Neural crest cell (in vitro differentiated cells): Measurements from ENCODE around the gene C6orf15. TPM values are rescaled to one million over a fixed set of nuclear protein-coding genes. Genes with fewer than 3 reads are reported as not detected.
"Not testable (repeated sequence)": the region's sequence is repeated elsewhere in the genome, so short reads cannot be mapped to it uniquely, and the experiment has no call there.

ENCODE experiments used
- DNase-seq: peaks from one replicate; pipeline ENCODE4 v3.0.0; 2021; ENCODE audit warnings: low read depth, mixed read lengths, low spot score
- H3K27ac Mint-ChIP-seq: one replicate; pipeline ENCODE4 v1.8.0; 2021; ENCODE audit warnings: mild to moderate bottlenecking, mixed read lengths; ENCODE audit not compliant: unreplicated experiment
- H3K27me3 Mint-ChIP-seq: 2 replicates; pipeline ENCODE4 v1.8.0; 2021; ENCODE audit warnings: low read depth, mild to moderate bottlenecking, mixed read lengths
- H3K36me3 Mint-ChIP-seq: 2 replicates; pipeline ENCODE4 v1.8.0; 2021; ENCODE audit warnings: low read depth, mild to moderate bottlenecking, mixed read lengths
- H3K4me1 Mint-ChIP-seq: 2 replicates; pipeline ENCODE4 v1.8.0; 2021; ENCODE audit warnings: mixed read lengths
- H3K4me3 Mint-ChIP-seq: one replicate; pipeline ENCODE4 v1.8.0; 2021; ENCODE audit warnings: mild to moderate bottlenecking, mixed read lengths
- H3K9me3 Mint-ChIP-seq: 2 replicates; pipeline ENCODE4 v1.8.0; 2021; ENCODE audit warnings: mixed read lengths
- total RNA-seq: library from RNA; stranded (reverse); gene quantifications from 2 replicates; pipeline ENCODE4 v1.2.1, GENCODE V29; 2021
- TF ChIP-seq, protein P1 (sequence below): fragments of 200-600 bp; sonication (generic); conservative IDR thresholded peaks from 2 replicates; pipeline ENCODE4 v1.5.0; 2021; ENCODE audit warnings: antibody characterized with exemption, mild to moderate bottlenecking

The C6orf15 gene
- total RNA-seq, 1 donor from 2014 or later, result not detected

GRCh38 chr6:31075528-31075927 is 36.8 kb downstream of the C6orf15 start:
- Mint-ChIP-seq H3K27ac (no peak overlapping the region), H3K9me3 (no peaks in the 10 kb centered on the region), H3K4me3 (no peak overlapping the region), H3K36me3 (no peaks in the 10 kb centered on the region), H3K27me3 (no peaks in the 10 kb centered on the region), H3K4me1 (peaks cover 5% of the 10 kb centered on the region)
- no peak for DNase-seq
- TF ChIP-seq, protein P1, sequence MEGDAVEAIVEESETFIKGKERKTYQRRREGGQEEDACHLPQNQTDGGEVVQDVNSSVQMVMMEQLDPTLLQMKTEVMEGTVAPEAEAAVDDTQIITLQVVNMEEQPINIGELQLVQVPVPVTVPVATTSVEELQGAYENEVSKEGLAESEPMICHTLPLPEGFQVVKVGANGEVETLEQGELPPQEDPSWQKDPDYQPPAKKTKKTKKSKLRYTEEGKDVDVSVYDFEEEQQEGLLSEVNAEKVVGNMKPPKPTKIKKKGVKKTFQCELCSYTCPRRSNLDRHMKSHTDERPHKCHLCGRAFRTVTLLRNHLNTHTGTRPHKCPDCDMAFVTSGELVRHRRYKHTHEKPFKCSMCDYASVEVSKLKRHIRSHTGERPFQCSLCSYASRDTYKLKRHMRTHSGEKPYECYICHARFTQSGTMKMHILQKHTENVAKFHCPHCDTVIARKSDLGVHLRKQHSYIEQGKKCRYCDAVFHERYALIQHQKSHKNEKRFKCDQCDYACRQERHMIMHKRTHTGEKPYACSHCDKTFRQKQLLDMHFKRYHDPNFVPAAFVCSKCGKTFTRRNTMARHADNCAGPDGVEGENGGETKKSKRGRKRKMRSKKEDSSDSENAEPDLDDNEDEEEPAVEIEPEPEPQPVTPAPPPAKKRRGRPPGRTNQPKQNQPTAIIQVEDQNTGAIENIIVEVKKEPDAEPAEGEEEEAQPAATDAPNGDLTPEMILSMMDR, result no peak

DNA sequence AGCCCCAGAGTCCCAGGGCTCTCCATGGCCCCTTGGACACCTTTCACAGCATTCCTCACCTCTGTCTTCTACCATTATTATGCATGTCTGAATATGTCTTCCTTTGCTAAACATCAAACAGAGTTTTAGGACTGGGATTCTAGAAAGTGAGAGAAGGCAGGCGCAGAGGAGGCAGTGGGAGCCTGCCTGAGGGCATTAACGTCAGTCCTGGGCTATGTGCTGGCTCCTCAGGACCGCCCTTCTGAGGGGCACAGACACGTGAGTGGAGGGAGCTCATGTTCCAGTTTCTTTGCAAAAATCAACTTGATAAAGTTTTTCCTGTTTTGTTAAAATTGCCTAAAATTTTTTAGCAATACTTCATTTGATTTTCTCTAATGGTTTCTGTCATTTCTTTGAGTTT is 38.0 kb downstream of the C6orf15 start:
- TF ChIP-seq, protein P1, result no peak
- H3K4me1 Mint-ChIP-seq, result peaks cover 7% of the 10 kb centered on the region
- no peaks in the 10 kb centered on the region for H3K36me3 Mint-ChIP-seq
- H3K4me3 Mint-ChIP-seq, result no peak overlapping the region
- H3K27ac Mint-ChIP-seq, result no peak overlapping the region
- H3K9me3 Mint-ChIP-seq, result no peaks in the 10 kb centered on the region
- no peak for DNase-seq
- H3K27me3 Mint-ChIP-seq, result no peaks in the 10 kb centered on the region

- H3K27ac Mint-ChIP-seq, result no peak overlapping the region
These were observed 41.6 kb downstream of the C6orf15 start for GRCh38 chr6:31070711-31071197.

DNA sequence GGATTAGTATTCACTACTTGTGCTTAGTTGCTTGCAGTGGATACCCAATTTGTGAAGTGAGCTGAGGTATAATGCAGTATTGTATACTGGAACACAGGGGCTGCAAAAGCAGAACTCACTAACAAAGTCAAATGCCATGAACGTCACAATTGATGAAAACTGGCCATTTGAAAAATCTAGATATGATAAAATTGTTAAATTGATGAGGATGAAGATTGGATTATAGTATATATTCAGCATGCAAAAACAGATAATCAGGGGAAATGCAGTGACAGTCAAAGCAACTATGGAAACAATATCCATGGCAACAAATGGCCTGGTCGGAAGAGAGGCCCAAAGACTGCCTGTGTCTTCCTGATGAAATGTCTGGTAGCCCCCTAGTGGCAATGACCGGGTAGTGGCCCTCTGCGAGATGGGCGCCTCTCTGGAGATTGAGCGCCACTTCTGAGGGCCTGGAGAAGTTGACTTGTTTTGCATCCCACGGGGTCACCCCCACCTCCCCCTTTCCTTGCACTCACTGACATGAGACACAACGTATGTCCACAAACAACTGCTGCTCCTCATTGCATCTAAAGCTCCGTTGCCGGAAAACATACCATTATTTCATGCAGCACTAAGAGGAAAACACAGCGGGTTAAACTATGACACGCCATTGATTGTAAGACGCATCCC is 43.6 kb downstream of the C6orf15 start:
- Mint-ChIP-seq H3K27me3 (no peaks in the 10 kb centered on the region), H3K4me3 (no peak overlapping the region), H3K27ac (no peak overlapping the region), H3K9me3 (no peaks in the 10 kb centered on the region), H3K36me3 (no peaks in the 10 kb centered on the region), H3K4me1 (peaks cover 15% of the 10 kb centered on the region)
- peak; percentile 76 for DNase-seq
- TF ChIP-seq, protein P1, result peak; percentile 95

More at GRCh38 chr6:31070711-31071197, 41.6 kb downstream of the C6orf15 start:
- TF ChIP-seq, protein P1, result peak; percentile 75
- Mint-ChIP-seq H3K4me3 (no peak overlapping the region), H3K36me3 (no peaks in the 10 kb centered on the region), H3K27me3 (no peaks in the 10 kb centered on the region), H3K4me1 (peaks cover 15% of the 10 kb centered on the region), H3K9me3 (no peaks in the 10 kb centered on the region)
- DNase-seq, result peak; percentile 29

DNA sequence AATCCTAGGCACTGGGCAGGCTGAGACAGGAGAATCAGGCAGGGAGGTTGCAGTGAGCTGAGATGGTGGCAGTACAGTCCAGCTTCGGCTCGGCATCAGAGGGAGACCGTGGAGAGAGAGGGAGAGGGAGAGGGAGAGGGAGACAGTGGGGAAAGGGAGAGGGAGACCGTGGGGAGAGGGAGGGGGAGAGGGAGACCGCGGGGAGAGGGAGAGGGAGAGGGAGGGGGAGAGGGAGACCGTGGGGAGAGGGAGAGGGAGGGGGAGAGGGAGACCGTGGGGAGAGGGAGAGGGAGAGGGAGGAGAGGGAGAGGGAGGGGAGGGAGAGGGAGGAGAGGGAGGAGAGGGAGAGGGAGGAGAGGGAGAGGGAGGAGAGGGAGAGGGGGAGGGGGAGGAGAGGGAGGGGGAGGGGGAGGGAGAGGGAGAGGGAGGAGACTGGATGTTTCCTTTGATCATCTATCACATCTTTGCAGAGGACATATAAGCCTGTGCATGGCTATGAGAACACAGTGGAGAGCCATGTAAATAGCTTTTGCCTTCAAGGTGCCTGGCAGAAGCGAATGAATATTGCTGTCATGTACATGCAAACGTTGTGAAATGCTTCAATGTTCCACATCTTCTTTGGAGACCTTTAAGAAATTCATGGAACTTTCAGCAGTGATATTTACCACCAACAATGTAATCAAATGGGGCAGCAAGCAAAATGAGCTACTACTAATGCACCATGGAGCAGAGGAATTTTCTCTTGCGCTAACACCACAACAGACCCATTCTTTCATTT is 44.3 kb downstream of the C6orf15 start:
- H3K27me3 Mint-ChIP-seq, H3K4me3 Mint-ChIP-seq, H3K27ac Mint-ChIP-seq, DNase-seq, H3K36me3 Mint-ChIP-seq, H3K9me3 Mint-ChIP-seq: not testable (repeated sequence)
- peaks cover 15% of the 10 kb centered on the region for H3K4me1 Mint-ChIP-seq

DNA sequence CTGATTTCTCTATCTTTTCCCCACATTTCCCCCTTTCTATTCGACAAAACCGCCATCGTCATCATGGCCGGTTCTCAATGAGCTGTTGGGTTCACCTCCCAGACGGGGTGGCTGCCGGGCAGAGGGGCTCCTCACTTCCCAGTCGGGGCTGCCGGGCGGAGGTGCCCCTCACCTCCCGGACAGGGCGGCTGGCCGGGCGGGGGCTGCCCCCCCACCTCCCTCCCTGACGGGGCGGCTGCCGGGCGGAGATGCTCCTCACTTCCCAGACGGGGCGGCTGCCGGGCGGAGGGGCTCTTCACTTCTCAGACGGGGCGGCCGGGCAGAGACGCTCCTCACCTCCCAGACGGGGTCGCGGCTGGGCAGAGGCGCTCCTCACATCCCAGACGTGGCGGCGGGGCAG is 45.3 kb downstream of the C6orf15 start:
- H3K4me1 Mint-ChIP-seq, result peaks cover 15% of the 10 kb centered on the region
- H3K36me3 Mint-ChIP-seq, H3K4me3 Mint-ChIP-seq, DNase-seq, H3K27me3 Mint-ChIP-seq, H3K9me3 Mint-ChIP-seq, H3K27ac Mint-ChIP-seq: not testable (repeated sequence)
